Testis (tissue), 3 donors: ENCODE measurements around the gene RASD2. TPM values are rescaled to one million over a fixed set of nuclear protein-coding genes. Genes with fewer than 3 reads are reported as not detected.

ENCODE experiments used
- DNase-seq: peaks from one replicate; pipeline ENCODE4 v3.0.0-alpha.2; 2019
- H3K27ac ChIP-seq, 2 donors: fragments of 200-600 bp; sonication (generic); one replicate each; pipeline ENCODE4 v1.5.1; 2019
- H3K27me3 ChIP-seq: fragments of 200-600 bp; sonication (generic); one replicate; pipeline ENCODE4 v1.5.1; 2019
- H3K36me3 ChIP-seq: fragments of 200-600 bp; sonication (generic); one replicate; pipeline ENCODE4 v1.5.1; 2017; ENCODE audit warnings: low read depth; ENCODE audit errors: missing control alignments
- H3K4me1 ChIP-seq: fragments of 200-600 bp; sonication (generic); one replicate; pipeline ENCODE4 v1.5.1; 2019
- H3K4me3 ChIP-seq, 2 donors: fragments of 200-600 bp; sonication (generic); one replicate each; pipeline ENCODE4 v1.5.1; 2017 to 2019
- H3K9me3 ChIP-seq: fragments of 200-600 bp; sonication (generic); one replicate; pipeline ENCODE4 v1.5.1; 2017
- POLR2A ChIP-seq: fragments of 450-650 bp; IDR thresholded peaks from one replicate; pipeline ENCODE4 v1.6.1; 2017; ENCODE audit warnings: antibody characterized with exemption, mild to moderate bottlenecking, moderate library complexity
- WGBS, 2 donors: methylation state at CpG; one replicate each; pipeline ENCODE4 v1.1.5; 2018; 5-methylcytosine and 5-hydroxymethylcytosine counted together
- intact Hi-C: fragments of 100-400 bp; cut with DNase I; formaldehyde crosslinking; loops from one replicate; pipeline ENCODE4 v1.15.1; 2023; ENCODE audit warnings: low total_unique reads
- polyA plus RNA-seq: library from polyadenylated mRNA; stranded (reverse); fragments of 350-450 nt; fragmentation: Illumina TruSeq; extraction: RNeasy Lipid Tissue Mini Kit (QIAGEN cat#74804); gene quantifications from one replicate; pipeline ENCODE4 v1.2.3, GENCODE V29; 2014; ENCODE audit warnings: low read depth, low replicate concordance; ENCODE audit not compliant: insufficient read depth
- total RNA-seq, 2 donors: library from RNA; depleted of rRNA; stranded (reverse); fragments of >200 nt; gene quantifications; one replicate each; pipeline ENCODE4 v1.2.3, GENCODE V29; 2016
- TF ChIP-seq, protein P1 (sequence below), 3 experiments: fragments of 450-650 bp in 2 of 3; fragments of 200-600 bp in 1 of 3; sonication (generic) in 1 of 3; IDR thresholded peaks; one replicate each; pipeline ENCODE4 v1.5.1; 2016 to 2019; ENCODE audit warnings: antibody characterized with exemption in 3 of 3, mild to moderate bottlenecking in 2 of 3, moderate library complexity in 1 of 3

Gene RASD2
- total and polyA plus RNA-seq, 3 donors from 2014 or later = 1.2 to 1.7 (median 1.7) TPM

DNA sequence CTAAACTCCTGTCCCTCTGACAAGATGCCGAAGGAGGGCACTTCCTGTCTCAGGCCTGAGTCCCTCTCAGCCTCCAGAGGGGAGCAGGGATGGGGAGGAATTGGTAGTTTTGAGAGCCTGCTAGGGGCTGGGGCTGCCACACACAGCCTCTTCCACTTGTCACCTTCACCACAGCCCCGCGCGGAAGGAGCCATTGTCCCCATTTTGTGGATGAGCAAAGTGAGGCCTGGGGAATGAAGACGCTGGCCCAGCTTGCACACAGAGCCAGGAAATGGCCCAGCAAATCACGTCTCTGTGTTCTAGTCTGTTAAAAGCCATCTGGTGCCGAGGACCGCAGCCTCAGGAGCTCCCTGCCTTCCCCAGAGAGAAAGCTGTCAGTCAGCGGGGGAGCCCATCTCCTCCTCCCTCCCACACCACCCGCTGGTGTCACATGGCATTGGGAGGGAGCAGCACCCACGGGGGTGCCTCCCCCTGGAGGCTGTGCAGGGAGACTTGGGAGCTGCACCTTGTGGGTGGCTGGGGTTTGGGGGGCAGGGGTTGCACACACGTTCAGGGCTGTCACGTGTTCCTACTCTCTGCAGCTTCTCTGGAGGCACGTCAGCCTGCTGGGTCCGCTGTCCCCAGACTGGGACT is 34.6 kb downstream of the RASD2 start:
- WGBS, 2 donors = 63 to 100% methylated on average over 1 to 15 of the region's 15 CpGs
- Histone ChIP-seq H3K4me3 (no peak overlapping the region), H3K4me1 (no peaks in the 10 kb centered on the region), H3K9me3 (no peaks in the 10 kb centered on the region), H3K27me3 (no peaks in the 10 kb centered on the region), H3K27ac (no peak overlapping the region), H3K36me3 (no peaks in the 10 kb centered on the region)
- no peak for TF ChIP-seq POLR2A
- TF ChIP-seq, protein P1, sequence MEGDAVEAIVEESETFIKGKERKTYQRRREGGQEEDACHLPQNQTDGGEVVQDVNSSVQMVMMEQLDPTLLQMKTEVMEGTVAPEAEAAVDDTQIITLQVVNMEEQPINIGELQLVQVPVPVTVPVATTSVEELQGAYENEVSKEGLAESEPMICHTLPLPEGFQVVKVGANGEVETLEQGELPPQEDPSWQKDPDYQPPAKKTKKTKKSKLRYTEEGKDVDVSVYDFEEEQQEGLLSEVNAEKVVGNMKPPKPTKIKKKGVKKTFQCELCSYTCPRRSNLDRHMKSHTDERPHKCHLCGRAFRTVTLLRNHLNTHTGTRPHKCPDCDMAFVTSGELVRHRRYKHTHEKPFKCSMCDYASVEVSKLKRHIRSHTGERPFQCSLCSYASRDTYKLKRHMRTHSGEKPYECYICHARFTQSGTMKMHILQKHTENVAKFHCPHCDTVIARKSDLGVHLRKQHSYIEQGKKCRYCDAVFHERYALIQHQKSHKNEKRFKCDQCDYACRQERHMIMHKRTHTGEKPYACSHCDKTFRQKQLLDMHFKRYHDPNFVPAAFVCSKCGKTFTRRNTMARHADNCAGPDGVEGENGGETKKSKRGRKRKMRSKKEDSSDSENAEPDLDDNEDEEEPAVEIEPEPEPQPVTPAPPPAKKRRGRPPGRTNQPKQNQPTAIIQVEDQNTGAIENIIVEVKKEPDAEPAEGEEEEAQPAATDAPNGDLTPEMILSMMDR (IDR thresholded peaks at IDR 0.05) = no peak
- DNase-seq = no peak
- intact Hi-C loops = no loop called here

DNA sequence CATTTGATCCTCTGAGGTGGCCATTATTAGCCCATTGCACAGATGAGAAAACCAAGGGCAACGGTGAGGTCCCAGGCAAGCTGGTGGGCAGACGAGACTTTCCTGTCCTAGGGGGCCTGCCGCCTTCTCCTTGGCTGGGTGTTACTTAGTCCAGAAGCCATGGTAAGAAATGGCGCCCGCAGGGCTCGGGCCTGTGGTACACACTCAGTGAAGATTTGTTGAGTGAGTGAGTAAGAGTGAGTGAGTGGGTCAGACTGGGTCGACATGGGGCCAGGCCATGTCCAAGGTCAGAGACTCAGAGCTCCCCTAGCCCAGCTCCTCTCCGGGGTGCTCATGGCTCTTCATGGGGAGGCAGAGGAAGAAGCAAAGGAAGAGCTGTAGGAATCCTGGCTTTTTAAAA is 36.0 kb downstream of the RASD2 start:
- 86 to 93% methylated on average over 8 of the region's 8 CpGs for WGBS, 2 donors
- TF ChIP-seq POLR2A = no peak
- intact Hi-C loops = no loop called here
- Histone ChIP-seq H3K36me3 (no peaks in the 10 kb centered on the region), H3K27ac (no peak overlapping the region), H3K27me3 (no peaks in the 10 kb centered on the region), H3K4me1 (no peaks in the 10 kb centered on the region), H3K4me3 (no peak overlapping the region), H3K9me3 (no peaks in the 10 kb centered on the region)
- DNase-seq = no peak

DNA sequence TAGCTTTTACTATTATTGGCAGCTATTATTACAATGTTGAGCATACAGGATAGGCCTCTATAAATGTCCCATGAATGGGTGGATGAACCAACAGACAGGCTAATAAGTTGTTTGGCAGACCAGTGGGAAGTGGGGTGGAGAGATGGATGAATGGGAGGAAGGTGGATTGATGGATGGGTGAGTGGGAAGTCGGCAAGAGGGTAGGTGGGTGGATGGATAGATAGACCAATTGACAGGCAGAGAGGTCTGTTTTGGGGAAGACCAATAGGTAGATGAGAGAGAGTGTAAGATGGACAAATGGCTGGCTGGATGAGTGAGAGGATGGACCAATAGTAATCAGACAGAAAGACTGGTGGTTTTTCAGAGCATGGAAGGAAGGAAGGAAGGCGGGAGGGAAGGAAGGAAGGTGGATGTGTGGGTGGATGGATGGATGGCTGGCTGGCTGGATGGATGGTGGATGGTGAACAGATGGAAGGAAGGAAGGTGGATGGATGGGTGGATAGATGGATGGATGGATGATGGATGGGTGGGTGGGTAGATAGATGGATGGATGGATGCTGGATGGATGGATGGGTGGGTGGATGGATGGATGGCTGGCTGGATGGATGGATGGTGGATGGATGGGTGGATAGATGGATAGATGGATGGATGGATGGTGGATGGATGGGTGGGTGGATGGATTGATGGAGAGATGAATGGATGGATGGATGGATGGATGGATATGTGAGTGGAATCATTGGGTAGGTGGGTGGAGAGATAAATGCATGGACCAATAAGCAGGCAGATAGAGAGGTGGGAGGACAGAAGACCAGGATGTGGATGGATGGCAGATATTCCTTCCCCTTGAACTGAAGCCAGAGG is 37.4 kb downstream of the RASD2 start:
- Histone ChIP-seq H3K9me3 (no peaks in the 10 kb centered on the region), H3K36me3 (no peaks in the 10 kb centered on the region), H3K4me3 (no peak overlapping the region), H3K27me3 (no peaks in the 10 kb centered on the region), H3K4me1 (peaks cover 5% of the 10 kb centered on the region), H3K27ac (no peak overlapping the region)
- 84 to 98% methylated on average over 2 of the region's 2 CpGs for WGBS, 2 donors
- intact Hi-C loops = no loop called here
- no peak for DNase-seq
- TF ChIP-seq, protein P1 (IDR thresholded peaks at IDR 0.05) = no peak
- TF ChIP-seq POLR2A = no peak

DNA sequence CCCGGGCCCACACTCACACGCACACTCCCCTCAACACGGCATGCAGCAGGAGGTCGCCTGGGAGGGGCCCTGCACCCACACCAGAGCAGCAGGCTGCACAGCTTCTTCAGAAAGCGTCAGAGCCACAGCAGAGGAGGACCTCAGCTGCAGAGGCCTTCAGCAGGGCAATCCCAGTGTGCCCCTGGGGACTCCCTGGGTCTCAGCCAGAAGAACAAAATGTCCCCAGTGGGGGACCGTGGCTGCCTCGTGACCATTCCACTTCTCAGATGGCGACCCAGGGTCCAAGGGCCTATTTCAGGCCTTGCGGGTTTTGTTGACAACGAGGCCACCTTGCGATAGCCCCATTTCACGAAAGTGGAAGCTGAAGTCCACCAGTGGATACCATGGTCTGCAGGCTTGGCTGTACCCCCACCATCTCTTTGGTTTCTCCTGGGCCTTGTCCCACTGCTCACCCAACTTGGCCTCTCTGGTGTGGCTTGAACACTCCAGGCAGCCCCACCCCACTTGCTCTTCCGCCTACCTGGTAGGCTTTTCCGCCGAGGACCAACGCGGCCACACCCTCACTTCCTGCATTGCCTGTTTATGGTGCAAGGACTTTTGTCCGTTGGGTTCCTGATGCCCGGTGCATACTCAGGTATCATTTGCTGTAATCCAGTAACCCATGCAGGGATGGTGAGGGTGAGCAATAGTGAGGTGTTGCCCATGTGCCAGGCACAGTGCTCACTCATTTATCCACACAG is 38.4 kb downstream of the RASD2 start:
- Histone ChIP-seq H3K4me1 (peaks cover 5% of the 10 kb centered on the region), H3K36me3 (no peaks in the 10 kb centered on the region), H3K4me3 (no peak overlapping the region), H3K9me3 (no peaks in the 10 kb centered on the region), H3K27me3 (no peaks in the 10 kb centered on the region), H3K27ac (no peak overlapping the region)
- 87 to 96% methylated on average over 17 to 19 of the region's 19 CpGs for WGBS, 2 donors
- DNase-seq = no peak
- no peak for TF ChIP-seq POLR2A
- TF ChIP-seq, protein P1 (IDR thresholded peaks at IDR 0.05) = no peak
- intact Hi-C loops = no loop called here
